LoVo (cell line): ENCODE results near the gene WNT2B.

Source experiments
- DNase-seq: peaks from one replicate; pipeline ENCODE4 v3.0.0-alpha.2; 2016; ENCODE audit warnings: low spot score

The WNT2B gene

GRCh38 chr1:112529301-112529700, 20.5 kb downstream of the WNT2B start:
- DNase-seq, result no peak

DNA sequence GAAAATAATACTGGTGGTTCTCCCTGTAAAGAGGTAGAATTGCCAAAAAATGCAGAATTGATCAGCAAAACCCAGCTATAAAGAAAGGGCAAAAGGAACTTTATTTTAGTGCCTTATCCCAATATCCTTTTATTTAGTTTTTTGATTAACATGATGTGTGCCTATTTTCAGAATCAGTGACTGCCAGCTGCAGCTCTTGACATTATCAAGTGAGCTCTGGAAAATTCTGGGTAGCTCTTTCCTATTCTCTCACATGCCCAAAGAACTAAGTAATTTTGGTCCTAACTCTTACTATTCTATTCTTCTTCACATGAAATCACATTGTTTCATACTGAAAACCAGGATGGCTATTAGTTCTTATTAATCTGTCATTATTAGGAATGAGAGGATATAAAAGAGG, 22.1 kb downstream of the WNT2B start:
- no peak for DNase-seq

DNA sequence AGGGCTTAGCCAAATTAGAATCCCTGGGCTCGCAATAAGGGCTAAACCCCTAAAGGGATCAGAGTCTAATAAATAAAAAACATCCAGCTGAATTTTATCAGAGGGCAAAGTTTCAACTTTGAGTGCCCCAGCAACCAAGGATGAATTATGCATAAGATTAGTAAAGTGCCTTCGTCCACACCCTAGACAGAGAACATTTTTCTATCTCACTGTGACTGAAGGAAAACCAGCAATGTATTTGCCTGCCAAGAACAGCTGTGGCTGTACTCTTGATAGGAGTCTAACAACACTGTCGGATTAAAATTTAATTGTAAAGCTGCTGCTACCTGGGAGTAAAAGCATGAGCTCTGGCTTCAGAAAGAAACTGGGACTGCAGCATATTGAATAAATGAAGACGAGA, 23.3 kb downstream of the WNT2B start:
- DNase-seq, result no peak

DNA sequence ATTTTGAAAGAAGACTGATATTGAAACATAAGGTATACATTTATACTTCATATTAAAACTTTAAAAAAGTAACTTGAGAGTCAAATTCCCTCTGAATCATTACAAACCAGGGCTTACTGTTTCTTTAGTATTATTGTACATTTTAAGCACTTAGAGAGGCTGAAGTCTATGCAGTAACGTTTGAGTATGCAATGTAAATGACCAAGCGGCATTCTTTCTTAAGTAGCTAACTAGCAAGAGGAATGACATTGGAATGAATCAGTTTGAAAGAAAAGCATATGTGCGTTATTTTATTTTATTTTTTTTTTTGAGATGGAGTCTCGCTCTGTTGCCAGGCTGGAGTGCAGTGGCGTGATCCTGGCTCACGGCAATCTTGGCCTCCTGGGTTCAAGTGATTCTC, 24.3 kb downstream of the WNT2B start:
- no peak for DNase-seq

DNA sequence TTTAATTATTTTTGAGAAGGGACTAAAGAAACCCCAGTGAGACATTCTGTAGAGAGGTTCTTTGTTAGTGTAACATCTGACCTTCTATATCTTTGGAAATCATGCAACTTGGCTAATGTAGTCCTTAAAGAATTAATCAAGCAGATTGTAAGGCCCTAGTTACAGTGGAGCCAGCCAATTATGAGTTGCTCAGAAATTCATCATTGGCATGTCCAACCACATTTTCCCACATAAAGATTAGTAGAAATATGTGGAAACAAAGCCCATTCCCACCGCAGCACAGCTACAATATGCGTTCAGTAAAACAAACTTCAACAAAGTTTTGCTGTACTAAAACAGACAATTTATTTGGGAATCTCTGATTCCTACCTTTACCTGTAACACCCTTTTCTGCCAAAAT, 27.8 kb downstream of the WNT2B start:
- no peak for DNase-seq

GRCh38 chr1:112537456-112537855, 28.7 kb downstream of the WNT2B start:
- no peak for DNase-seq

GRCh38 chr1:112538883-112539282, 30.1 kb downstream of the WNT2B start:
- no peak for DNase-seq

- DNase-seq, result no peak
Observed at GRCh38 chr1:112540226-112540794, 31.5 kb downstream of the WNT2B start.

DNA sequence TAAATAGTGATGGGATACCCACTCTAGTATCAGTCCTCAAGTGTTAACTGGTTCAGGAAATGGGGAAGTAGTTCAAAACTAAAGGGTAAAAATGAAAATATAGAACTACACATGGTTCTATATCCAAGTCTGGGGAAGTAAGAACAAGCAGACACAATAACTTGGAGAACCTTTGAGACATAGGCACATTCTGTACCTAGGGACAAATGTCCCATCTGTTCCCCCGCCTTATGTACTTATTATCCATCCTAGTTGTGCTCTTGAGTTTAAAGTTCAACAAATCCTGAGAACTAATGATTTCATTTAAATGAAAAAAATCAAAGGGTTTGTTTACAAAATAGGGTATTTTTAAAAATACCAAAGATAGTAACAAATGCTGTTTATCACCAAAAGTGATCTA, 32.5 kb downstream of the WNT2B start:
- no peak for DNase-seq

DNA sequence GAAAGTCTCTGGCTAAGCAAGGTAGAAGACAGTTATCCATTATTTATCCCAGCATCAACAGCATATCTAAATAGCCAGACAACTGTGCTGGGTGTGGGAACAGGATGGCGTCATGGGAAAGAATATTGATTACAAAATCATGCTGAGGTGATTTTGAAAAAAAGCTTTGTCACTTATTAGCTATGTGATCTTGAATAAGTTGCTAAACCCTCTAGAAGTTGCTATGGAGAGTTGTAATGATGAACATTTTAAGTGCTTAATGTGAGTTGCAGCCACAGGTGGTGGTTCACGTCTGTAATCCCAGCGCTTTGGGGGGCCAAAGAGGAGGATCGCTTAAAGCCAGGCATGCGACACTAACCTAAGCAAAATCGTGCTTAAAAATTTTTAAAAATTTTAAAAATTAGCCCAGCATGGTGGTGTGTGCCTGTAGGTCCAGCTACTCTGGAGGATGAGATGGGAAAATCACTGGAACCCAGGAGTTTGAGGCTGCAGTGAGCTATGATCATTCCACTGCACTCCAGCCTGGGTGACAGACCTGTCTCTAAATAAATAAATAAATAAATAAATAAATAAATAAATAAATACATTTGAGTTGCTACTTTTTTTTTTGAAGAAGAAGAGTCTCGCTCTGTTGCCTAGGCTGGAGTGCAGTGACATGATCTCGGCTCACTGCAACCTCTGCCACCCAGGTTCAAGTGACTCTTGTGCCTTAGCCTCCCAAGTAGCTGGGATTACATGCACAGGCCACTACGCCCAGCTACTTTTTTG, 33.6 kb downstream of the WNT2B start:
- DNase-seq, result no peak

- DNase-seq, result peak; percentile 81
Observed at GRCh38 chr1:112544011-112544688, 35.4 kb downstream of the WNT2B start.

- no peak for DNase-seq
Observed at GRCh38 chr1:112544751-112545150, 36.0 kb downstream of the WNT2B start.

DNA sequence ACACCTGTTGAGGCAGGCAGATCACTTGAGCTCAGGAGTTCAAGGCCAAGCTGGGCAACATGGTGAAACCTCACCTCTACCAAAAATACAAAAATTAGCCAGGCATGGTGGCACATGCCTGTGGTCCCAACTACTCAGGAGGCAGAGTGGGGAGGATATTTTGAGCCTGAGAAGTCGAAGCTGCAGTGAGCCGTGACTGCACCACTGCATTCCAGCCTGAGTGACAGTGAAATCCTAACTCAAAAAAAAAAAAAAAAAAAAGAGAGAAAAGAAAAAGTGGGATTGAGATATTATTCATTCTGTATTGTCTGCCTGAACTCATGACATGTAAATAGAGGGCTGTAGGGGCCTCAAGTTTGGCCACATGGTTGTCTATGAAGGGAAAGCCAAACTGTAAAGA, 37.3 kb downstream of the WNT2B start:
- DNase-seq, result no peak

DNA sequence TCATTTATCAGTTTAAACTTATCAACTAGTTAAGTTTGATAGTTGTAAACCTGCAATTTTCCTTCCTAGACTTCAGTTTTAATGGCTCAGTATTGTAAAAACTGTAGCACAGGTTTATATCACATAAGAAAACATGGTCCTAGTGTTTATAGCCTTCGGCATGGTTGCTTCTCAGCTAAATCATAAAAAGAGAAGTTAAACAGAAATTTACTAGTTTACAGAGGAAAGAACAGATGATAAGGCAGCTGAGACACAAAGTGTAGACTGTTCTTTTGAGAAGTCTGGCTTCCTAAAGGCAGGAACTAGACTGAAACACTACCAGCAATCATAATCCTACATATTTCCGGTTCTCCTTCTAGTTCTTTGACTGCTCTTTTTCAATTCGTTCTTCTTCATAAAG, 39.8 kb downstream of the WNT2B start:
- DNase-seq, result no peak

DNA sequence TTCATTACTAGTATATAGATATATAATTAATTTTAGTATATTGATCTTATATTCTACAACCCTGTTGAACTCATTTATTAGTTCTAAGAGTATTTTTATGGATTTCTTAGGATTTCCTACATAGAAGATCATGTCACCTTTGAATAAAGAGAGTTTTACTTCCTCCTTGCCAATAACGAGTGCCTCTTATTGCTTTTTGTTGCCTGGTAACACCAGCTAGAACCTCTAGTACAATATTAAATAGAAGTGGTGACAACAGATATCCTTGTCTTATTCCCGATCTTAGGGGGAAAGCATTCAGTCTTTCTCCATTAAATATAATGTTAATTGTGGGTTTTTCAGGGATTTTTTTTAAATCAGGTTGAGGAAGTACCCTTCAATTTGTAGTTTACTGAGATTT, 40.8 kb downstream of the WNT2B start:
- DNase-seq, result no peak

GRCh38 chr1:112554411-112554810, 45.6 kb downstream of the WNT2B start:
- no peak for DNase-seq

- no peak for DNase-seq
Observed at GRCh38 chr1:112557385-112557784, 48.6 kb downstream of the WNT2B start.

DNA sequence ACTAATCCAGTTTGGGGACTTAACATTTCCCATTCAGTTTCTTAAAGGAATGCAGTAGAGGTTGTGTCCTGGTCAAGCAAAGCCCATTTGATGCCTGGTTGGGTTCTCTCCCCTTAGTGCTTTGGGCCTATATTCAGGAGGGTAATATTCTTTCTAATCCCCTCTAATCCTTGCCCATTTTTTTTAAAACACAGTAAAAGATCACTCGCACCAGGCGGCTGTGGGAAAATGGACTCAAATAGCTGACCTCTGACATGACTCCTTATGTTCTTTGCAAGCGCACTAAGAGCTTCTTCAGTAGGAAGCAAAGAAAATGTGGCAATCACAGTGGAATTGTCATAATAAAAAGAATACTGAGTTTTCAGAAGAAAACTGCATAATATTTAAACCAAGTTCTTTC, 49.9 kb downstream of the WNT2B start:
- DNase-seq, result no peak

DNA sequence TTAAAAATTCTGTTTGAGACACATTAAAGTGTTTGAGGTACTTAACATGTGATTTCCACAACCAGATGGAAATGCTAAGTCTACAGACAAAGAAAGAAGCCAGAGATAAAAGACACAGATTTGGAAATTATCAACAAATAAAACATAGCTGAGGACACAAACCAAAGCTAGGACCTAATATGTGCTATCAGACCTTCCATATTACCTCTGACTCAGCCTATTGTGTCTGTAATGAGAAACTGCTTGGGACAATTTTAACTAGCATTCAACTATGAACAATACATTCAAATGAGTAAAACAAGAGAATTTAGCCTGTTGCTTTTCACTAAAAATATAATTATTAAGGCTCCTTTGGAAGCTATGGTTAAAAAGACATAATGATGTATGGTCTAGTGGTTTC, 54.6 kb downstream of the WNT2B start:
- DNase-seq, result no peak

DNA sequence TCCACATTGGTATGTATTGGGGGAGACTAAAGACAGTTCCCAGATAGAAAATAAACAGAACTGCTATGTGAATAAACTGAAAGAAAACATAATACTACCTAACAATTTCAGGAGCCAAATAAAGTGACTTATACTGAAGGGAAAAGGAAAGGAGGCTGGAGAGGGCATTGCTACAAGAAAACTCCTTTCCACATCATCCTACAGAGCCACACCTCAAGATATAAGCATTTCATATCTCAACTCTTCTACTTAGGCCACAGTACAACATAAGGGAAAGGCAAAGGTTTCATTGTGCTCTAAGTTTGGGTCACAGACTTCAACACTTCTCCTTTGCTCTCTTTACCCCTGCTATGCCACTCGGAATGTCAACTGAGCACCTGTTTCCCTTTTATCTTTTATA, 55.3 kb downstream of the WNT2B start:
- DNase-seq, result no peak

DNA sequence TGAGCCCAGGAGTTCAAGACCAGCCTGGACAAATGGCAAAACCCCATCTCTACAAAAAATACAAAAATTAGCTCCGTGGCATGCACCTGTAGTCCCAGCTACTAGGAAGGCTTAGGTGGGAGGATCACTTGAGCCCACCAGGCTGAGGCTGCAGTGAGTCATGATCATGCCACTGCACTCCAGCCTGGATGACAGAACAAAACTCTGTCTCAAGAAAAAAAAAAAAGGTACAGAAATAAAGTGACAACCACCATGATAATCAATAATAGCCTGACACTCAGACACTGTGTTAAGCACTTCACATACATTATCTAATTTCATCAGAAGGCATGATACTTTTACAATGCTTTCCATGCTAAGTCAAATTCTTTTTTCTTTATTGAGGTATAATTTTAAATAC, 57.0 kb downstream of the WNT2B start:
- DNase-seq, result no peak

DNA sequence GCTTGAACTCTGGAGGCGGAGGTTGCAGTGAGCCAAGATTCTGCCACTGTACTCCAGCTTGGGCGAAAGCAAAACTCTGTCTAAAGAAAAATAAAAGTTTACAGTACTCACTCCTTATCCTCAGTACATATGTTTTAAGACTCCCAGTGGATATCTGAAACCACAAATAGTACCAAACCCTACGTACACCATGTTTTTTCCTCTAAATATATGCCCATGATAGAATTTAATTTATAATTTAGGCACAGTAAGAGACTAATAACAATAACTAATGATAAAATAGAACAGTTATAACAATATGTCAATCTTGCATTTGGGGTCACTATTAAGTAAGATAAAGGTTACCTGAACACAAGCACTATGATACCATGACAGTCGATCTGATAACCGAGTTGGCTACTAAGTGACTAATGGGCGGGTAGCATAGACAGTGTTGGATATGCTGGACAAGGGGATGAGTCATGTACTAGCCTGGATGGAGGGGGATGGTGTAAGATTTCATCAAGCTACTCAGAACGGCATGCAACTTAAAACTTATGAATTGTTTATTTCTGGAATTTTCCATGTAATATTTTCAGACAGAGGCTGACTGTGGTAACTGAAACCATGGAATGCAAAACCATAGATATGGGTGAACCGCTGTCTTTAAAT, 66.5 kb downstream of the WNT2B start:
- no peak for DNase-seq

GRCh38 chr1:112576240-112576639, 67.5 kb downstream of the WNT2B start:
- no peak for DNase-seq
